Smooth muscle cell (in vitro differentiated cells): ENCODE data around the gene NTRK3. TPM values are rescaled to one million over a fixed set of nuclear protein-coding genes. Genes with fewer than 3 reads are reported as not detected.

Experiments
- DNase-seq: peaks from one replicate; lab custom pipeline; 2025; ENCODE audit not compliant: unreplicated experiment; lab: John Stamatoyannopoulos, UW
- H2AFZ ChIP-seq: fragments of 200-600 bp; sonication (generic); 2 replicates; pipeline ENCODE4 v1.6.0; 2016; ENCODE audit warnings: antibody characterized with exemption, low read depth, mild to moderate bottlenecking
- H3F3A ChIP-seq: fragments of 200-600 bp; sonication (generic); 2 replicates; pipeline ENCODE4 v1.6.0; 2017; ENCODE audit warnings: antibody characterized with exemption, low read depth
- H3K27ac ChIP-seq: fragments of 200-600 bp; sonication (generic); 2 replicates; pipeline ENCODE4 v1.5.1; 2016; ENCODE audit warnings: low read depth, mild to moderate bottlenecking
- H3K27me3 ChIP-seq: fragments of 200-600 bp; sonication (generic); 2 replicates; pipeline ENCODE4 v1.6.1; 2016; ENCODE audit warnings: low read depth, mild to moderate bottlenecking
- H3K36me3 ChIP-seq: fragments of 200-600 bp; sonication (generic); 2 replicates; pipeline ENCODE4 v1.5.1; 2016; ENCODE audit warnings: low read depth
- H3K4me1 ChIP-seq: fragments of 200-600 bp; sonication (generic); 2 replicates; pipeline ENCODE4 v1.5.1; 2016; ENCODE audit warnings: low read depth
- H3K4me2 ChIP-seq: fragments of 200-600 bp; sonication (generic); 2 replicates; pipeline ENCODE4 v1.6.0; 2016; ENCODE audit warnings: mild to moderate bottlenecking
- H3K4me3 ChIP-seq: fragments of 200-600 bp; sonication (generic); 2 replicates; pipeline ENCODE4 v1.5.1; 2016; ENCODE audit warnings: mild to moderate bottlenecking
- H3K79me2 ChIP-seq: fragments of 200-600 bp; sonication (generic); 2 replicates; pipeline ENCODE4 v1.6.0; 2016; ENCODE audit warnings: low read depth, mild to moderate bottlenecking
- H3K9ac ChIP-seq: fragments of 200-600 bp; sonication (generic); 2 replicates; pipeline ENCODE4 v1.6.0; 2016; ENCODE audit warnings: low read depth
- H3K9me3 ChIP-seq: fragments of 200-600 bp; sonication (generic); replicated peaks from 2 replicates; pipeline ENCODE4 v1.5.1; 2016; ENCODE audit warnings: low read depth
- H4K20me1 ChIP-seq: fragments of 200-600 bp; sonication (generic); 2 replicates; pipeline ENCODE4 v1.6.0; 2016; ENCODE audit warnings: low read depth
- CTCF ChIP-seq: fragments of 200-600 bp; sonication (generic); IDR thresholded peaks from 2 replicates; pipeline ENCODE4 v1.5.1; 2017; ENCODE audit warnings: borderline replicate concordance, mild to moderate bottlenecking, antibody characterized with exemption; ENCODE audit not compliant: insufficient read depth, poor library complexity, severe bottlenecking
- WGBS: methylation state at CpG from one replicate; pipeline ENCODE4 v1.1.7; 2016; ENCODE audit warnings: low lambda C conversion rate; 5-methylcytosine and 5-hydroxymethylcytosine counted together
- polyA plus RNA-seq: library from polyadenylated mRNA; unstranded; fragments of >200 nt; fragmentation: Nextera tagmentation; extraction: Ambion mirVana; gene quantifications from 2 replicates; pipeline ENCODE4 v1.2.1, GENCODE V29; 2016
- total RNA-seq: library from RNA; depleted of rRNA; stranded (reverse); fragments of >200 nt; gene quantifications from 2 replicates; pipeline ENCODE4 v1.2.3, GENCODE V29; 2014

NTRK3 gene
- total and polyA plus RNA-seq, 2 experiments from 2014 or later = 3.3 to 3.5 TPM

GRCh38 chr15:88257311-88258092 is 963 bp upstream of the NTRK3 start:
- H2AFZ ChIP-seq = no peak overlapping the region
- no peaks in the 10 kb centered on the region for H4K20me1 ChIP-seq
- 2% methylated on average over 41 of the region's 49 CpGs for WGBS
- H3K4me2 ChIP-seq = peak overlapping the region; percentile 85
- TF ChIP-seq CTCF = no peak
- H3K36me3 ChIP-seq = no peaks in the 10 kb centered on the region
- no peaks in the 10 kb centered on the region for H3K79me2 ChIP-seq
- no peak overlapping the region for H3K27ac ChIP-seq
- H3K4me3 ChIP-seq = peak overlapping the region; percentile 54
- H3K27me3 ChIP-seq = peaks cover 66% of the 10 kb centered on the region
- no peak for DNase-seq
- H3K4me1 ChIP-seq = peaks cover 5% of the 10 kb centered on the region
- H3K9ac ChIP-seq = no peak overlapping the region
- no peaks in the 10 kb centered on the region for H3K9me3 ChIP-seq
- H3F3A ChIP-seq = no peaks in the 10 kb centered on the region

GRCh38 chr15:88255484-88256278 is 858 bp downstream of the NTRK3 start:
- DNase-seq = peak; percentile 27
- no peaks in the 10 kb centered on the region for H3K36me3 ChIP-seq
- H3K4me1 ChIP-seq = peaks cover 5% of the 10 kb centered on the region
- no peaks in the 10 kb centered on the region for H3F3A ChIP-seq
- 2% methylated on average over 53 of the region's 58 CpGs for whole genome bisulfite sequencing
- H3K4me3 ChIP-seq = peak overlapping the region; percentile 54
- peak overlapping the region; percentile 85 for H3K4me2 ChIP-seq
- H4K20me1 ChIP-seq = no peaks in the 10 kb centered on the region
- H3K79me2 ChIP-seq = no peaks in the 10 kb centered on the region
- H2AFZ ChIP-seq = peak overlapping the region; percentile 43
- H3K27me3 ChIP-seq = peaks cover 69% of the 10 kb centered on the region
- no peaks in the 10 kb centered on the region for H3K9me3 ChIP-seq
- no peak for TF ChIP-seq CTCF
- H3K9ac ChIP-seq = no peak overlapping the region
- H3K27ac ChIP-seq = no peak overlapping the region

- H3K4me3 ChIP-seq = peak overlapping the region; percentile 54
Measured at GRCh38 chr15:88255087-88255483, 1.5 kb downstream of the NTRK3 start.

More at GRCh38 chr15:88255087-88255483, 1.5 kb downstream of the NTRK3 start:
- DNase-seq = no peak
- Histone ChIP-seq H3K9ac (no peak overlapping the region), H4K20me1 (no peaks in the 10 kb centered on the region), H2AFZ (peak overlapping the region; percentile 43), H3F3A (no peaks in the 10 kb centered on the region), H3K4me2 (peak overlapping the region; percentile 85), H3K79me2 (no peaks in the 10 kb centered on the region), H3K27ac (no peak overlapping the region), H3K4me1 (peaks cover 5% of the 10 kb centered on the region), H3K9me3 (no peaks in the 10 kb centered on the region), H3K27me3 (peaks cover 68% of the 10 kb centered on the region), H3K36me3 (no peaks in the 10 kb centered on the region)
- WGBS = 7% methylated on average over 23 of the region's 23 CpGs
- no peak for TF ChIP-seq CTCF
